Stimulated activated CD4-positive, alpha-beta T cell treated with anti-CD3 and anti-CD28 coated beads, Interleukin-12 subunit alpha, Interleukin-12 subunit beta, amount 100 ng/mL, for 4 hours (primary cell): ENCODE results near the gene RAET1L.
"Not testable (repeated sequence)": the region's sequence is repeated elsewhere in the genome, so short reads cannot be mapped to it uniquely, and the experiment has no call there.

ENCODE experiments used
- DNase-seq: peaks from one replicate; pipeline ENCODE4 v3.0.0-alpha.2; 2020

The RAET1L gene

GRCh38 chr6:150025201-150025917 is at the start of gene RAET1L:
RAET1L (minus strand) TSS chr6:150025532; CDS start chr6:150025471, 61 bp downstream.
- DNase-seq = no peak

- DNase-seq = no peak
These were observed 49.7 kb upstream of the RAET1L start for GRCh38 chr6:150075034-150075421.

- not testable (repeated sequence) for DNase-seq
These were observed 49.2 kb upstream of the RAET1L start for GRCh38 chr6:150074396-150075033.

GRCh38 chr6:150072201-150072600 is 46.9 kb upstream of the RAET1L start:
- DNase-seq = no peak

DNA sequence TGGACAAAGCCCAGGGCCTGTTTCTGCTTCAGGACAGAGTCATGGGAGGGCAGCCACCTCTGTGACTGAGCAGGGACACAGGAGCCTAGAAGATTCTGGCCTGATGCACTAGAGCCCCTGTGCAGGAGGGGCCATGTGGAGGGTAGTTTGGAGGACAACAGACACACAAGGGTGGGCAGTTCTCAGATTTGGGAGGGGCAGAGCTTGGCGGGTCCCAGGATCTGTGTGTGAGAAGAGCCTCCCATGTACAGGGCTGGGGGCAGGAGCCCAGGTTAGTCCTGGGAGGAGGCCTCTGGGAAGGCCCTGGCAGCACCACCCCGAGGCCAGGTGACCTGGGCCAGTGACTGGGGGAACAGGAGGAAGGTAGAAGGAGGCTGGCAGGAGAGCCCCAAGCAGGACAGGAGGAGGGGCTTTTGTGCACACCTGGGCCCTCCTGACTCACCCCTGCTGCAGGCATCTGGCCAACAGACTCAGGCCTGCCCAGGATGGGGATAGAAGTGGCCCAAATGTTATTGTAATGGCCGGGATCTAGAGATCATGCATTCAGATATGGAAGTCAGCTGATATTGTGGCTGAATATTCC is 45.0 kb upstream of the RAET1L start:
- DNase-seq = no peak

DNA sequence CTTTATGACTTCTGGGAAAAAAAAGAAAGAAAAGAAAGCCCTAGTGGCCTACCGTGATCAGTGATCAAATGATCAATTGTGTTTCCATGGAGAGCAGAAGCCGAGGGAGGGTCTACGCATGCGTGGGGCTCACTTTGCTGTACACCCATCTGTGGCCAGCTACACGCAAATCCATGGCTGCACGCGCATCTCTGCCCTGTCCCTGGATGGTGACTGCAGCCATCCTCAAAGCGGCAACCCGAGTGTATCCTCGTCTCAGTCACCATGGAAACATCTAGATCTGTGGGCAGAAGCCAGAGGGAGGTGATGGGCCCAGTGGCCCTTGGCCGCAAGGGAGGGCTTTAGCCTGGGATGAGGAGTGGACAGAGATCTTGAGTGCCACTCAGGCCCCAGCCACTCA is 44.4 kb upstream of the RAET1L start:
- no peak for DNase-seq

DNA sequence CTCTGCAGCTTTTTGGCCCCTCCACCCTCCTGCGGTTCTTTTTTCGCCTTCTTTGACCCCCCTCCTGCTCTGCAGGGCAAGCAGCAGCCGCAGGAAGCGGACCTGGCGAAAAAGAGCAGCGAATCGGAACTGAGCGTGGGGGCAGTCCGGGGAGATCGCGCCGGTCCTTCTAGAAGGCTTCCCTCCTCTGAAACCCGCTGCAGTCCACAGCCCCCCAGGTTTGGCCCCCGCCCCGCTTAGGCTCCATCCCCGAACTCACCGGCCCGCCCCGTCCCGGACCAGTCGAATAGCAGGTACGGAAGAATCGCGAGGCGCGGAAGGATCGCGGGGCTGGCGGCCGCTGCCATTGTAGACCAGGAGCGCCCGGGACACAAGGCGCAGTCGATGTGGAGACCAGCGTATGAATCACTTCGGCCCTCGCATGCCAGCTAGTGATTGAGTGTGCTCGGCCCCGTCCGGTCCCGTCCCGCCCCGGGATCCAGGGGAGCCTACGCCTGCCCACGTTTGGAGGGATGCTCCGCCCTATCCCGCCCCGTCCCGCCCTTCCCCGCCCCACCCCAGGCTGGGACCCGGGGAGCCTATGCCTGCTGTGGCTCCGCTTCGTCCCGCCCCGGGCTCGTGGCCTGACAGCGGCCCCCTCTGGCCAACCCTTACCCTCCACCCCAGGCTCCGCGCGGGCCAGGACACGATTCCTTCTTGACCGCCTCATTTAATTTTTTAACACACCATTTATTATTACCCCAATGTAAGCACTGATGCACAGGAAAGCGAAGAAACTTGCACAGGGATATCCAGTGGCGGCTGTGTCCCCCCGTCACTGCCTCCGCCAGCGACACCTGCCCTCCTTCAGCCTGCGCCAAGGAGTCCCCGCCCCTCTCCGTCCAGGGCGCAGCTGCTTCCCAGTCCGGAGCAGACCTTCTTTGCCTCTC is 43.7 kb upstream of the RAET1L start, which contains the start of gene ULBP3:
TSS of gene ULBP3 (minus strand) at position 402 of the 929 bp plus-strand sequence. CDS start at position 347, 55 bp downstream.
- peak; percentile 69 for DNase-seq

GRCh38 chr6:150068151-150068550 is 42.8 kb upstream of the RAET1L start:
- no peak for DNase-seq

- no peak for DNase-seq
These were observed 39.8 kb upstream of the RAET1L start for GRCh38 chr6:150065083-150065482.

DNA sequence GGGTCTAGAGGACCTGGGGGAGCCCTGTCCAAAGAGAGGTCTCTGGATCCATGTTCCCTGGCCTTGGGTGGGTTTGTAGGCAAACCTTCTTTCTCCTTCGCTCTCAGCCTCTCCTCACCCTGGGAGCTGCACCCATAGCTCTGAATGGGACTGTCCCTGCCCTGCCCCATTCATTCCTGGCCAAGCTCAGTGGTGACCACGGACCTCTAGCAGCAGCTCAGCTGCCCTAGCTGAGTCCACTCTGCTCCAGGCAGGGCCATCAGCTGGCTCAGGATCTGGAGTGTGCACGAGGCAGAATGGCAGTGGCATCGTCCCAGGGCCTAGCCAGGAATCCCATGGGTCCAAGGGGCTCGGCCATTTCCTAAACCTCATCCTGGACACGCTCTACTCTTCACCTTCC is 38.3 kb upstream of the RAET1L start:
- DNase-seq = no peak

DNA sequence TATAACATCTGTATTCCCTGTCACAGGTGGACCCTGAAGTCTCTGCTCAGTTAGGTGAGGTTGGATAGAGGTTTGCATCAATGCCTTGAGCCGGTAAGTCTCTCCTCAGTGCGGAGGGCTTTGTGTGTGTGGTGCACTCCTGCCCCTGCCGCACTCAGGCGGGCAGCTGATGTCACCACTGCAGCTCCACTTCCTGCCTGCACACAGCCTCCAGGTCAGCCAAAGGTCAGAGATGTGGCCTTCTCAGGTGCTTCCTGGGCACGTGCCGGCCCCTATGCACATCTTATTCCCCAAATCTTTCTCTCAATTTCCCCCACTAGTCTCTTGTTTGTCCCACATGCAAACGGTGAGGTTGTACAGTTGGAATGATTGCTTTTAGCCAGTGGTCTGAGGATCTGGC is 34.6 kb upstream of the RAET1L start:
- DNase-seq = not testable (repeated sequence)

DNA sequence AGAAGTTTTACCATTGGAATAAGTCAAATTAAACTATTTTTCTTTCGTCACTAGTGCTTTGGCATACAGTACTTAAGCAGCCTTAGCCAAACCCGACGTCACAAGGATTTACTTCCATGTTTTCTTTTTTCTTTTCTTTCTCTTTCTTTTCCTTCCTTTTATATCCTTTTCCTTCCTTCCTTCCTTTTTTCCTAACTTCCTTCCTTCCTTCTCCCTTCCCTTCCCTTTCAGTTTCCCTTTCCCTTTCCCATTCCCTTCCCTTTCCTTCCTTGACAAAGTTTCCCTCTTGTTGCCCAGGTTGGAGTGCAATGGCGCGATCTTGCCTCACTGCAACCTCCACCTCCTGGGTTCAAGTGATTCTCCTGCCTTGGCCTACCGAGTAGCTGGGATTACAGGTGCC is 33.7 kb upstream of the RAET1L start:
- no peak for DNase-seq

GRCh38 chr6:150058231-150058792 is 33.0 kb upstream of the RAET1L start:
- no peak for DNase-seq

DNA sequence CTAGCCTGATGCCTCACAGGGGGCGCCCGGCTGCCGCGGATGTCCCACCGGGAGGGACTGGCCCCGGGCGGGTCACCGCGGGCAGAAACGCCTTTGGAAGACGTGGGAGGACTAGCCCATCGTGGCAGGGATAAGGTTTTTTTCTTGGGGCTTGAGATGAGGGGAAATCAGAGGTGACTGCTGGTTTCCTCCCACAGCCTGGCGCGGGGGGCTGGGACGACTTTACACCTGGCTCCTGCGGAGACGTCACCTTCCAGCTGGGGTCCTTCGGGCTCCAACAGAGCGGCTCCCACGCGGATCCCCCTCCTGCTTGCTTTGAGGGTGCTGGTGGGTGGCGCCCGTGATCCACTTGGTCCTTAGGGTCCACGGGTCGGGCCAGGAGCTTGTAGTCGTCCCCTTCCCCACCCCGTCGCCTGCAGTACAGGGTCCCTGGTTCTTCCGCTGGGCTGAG is 32.2 kb upstream of the RAET1L start:
- DNase-seq = no peak

GRCh38 chr6:150056916-150057315 is 31.6 kb upstream of the RAET1L start:
- no peak for DNase-seq

GRCh38 chr6:150056156-150056555 is 30.8 kb upstream of the RAET1L start:
- no peak for DNase-seq

DNA sequence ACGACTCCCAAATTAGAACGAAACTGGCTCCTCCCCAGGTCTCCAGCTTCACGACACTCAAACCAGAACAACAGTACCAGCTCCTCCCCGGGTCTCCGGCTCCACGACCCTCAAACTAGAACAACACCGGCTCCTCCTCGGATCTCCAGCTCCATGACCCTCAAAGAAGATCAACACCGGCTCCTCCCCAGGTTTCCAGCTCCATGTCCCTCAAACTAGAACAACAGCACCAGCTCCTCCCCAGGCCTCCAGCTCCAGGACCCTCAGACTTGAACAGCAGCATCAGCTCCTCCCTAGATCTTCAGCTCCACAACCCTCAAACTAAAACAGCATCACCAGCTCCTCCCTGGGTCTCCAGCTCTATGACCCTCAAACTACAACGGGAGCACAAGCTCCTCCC is 29.8 kb upstream of the RAET1L start:
- no peak for DNase-seq

- no peak for DNase-seq
These were observed 28.1 kb upstream of the RAET1L start for GRCh38 chr6:150053450-150053849.

- DNase-seq = no peak
These were observed 25.5 kb upstream of the RAET1L start for GRCh38 chr6:150050846-150051245.

GRCh38 chr6:150048099-150048498 is 22.8 kb upstream of the RAET1L start:
- DNase-seq = no peak

- no peak for DNase-seq
These were observed 21.6 kb upstream of the RAET1L start for GRCh38 chr6:150046943-150047342.

- no peak for DNase-seq
These were observed 19.4 kb upstream of the RAET1L start for GRCh38 chr6:150044621-150045145.
